ENCODE data around the gene TMEM94. TPM values are rescaled to one million over a fixed set of nuclear protein-coding genes. Genes with fewer than 3 reads are reported as not detected.

The TMEM94 gene

GRCh38 chr17:75548813-75549212, 92.4 kb downstream of the TMEM94 start:
- peak overlapping the region; percentile 80 for H4K91ac ChIP-seq (ENCODE audit: low read depth, low read length, poor library complexity)
- peak overlapping the region; percentile 59 for H3K4ac ChIP-seq (ENCODE audit: low read length)
- H4K8ac ChIP-seq (ENCODE audit: low read depth, low read length) = no peak overlapping the region
- H3K36me3 ChIP-seq (replicated peaks in 1 of 2; ENCODE audit: control insufficient read depth in 2 of 2, insufficient read depth in 2 of 2, low read length in 2 of 2) = no peaks in the 10 kb centered on the region
- H2AFZ ChIP-seq (ENCODE audit: low read length) = no peak overlapping the region
- peak overlapping the region; percentile 99 for H2BK15ac ChIP-seq (ENCODE audit: low read length)
- H3K9ac ChIP-seq (ENCODE audit: low read depth, low read length, poor library complexity) = peak overlapping the region; percentile 80
- no peak overlapping the region for H3K27ac ChIP-seq (replicated peaks; ENCODE audit: low read length)
- peak overlapping the region; percentile 98 for H2AK5ac ChIP-seq (ENCODE audit: low read depth, low read length)
- no peak overlapping the region for H3K4me3 ChIP-seq (ENCODE audit: low read length in 2 of 2)
- H3K18ac ChIP-seq (ENCODE audit: low read length) = peak overlapping the region; percentile 61
- no peak overlapping the region for H2BK120ac ChIP-seq (ENCODE audit: low read depth, low read length)
- no peaks in the 10 kb centered on the region for H3K9me3 ChIP-seq (replicated peaks in 1 of 2; ENCODE audit: control insufficient read depth in 2 of 2, insufficient read depth in 1 of 2, low read depth in 1 of 2, low read length in 2 of 2)
- H2BK5ac ChIP-seq (ENCODE audit: low read length) = no peak overlapping the region
- H3K27me3 ChIP-seq (ENCODE audit: control insufficient read depth in 3 of 3, insufficient read depth in 3 of 3, low read depth in 1 of 3, low read length in 3 of 3) = peaks cover 0 to 44% (median 0%) of the 10 kb centered on the region in 3 experiments
- no peak overlapping the region for H2BK12ac ChIP-seq (ENCODE audit: low read length)
- no peak overlapping the region for H3K23ac ChIP-seq (ENCODE audit: low read depth, low read length, poor library complexity)
- H3K4me2 ChIP-seq (ENCODE audit: insufficient read depth, low read length, poor library complexity, severe bottlenecking) = no peak overlapping the region
- no peak for DNase-seq (ENCODE audit: low spot score)
- no CpG with 5 or more reads among the region's 5 CpGs for WGBS, 2 donors (ENCODE audit: extremely low coverage in 2 of 2, insufficient read length in 2 of 2, insufficient replicate concordance in 1 of 2)
- peaks cover 9 to 24% of the 10 kb centered on the region in 2 donors for H3K4me1 ChIP-seq (ENCODE audit: control insufficient read depth in 2 of 2, insufficient read depth in 1 of 2, low read depth in 1 of 2, low read length in 2 of 2)
- no peaks in the 10 kb centered on the region for H3K79me1 ChIP-seq (ENCODE audit: low read depth, low read length)
- H3K14ac ChIP-seq (ENCODE audit: low read length) = peak overlapping the region; percentile 21

Small RNAs within 50 kb of the gene (small RNA-seq; reads per million reads assigned to genes)
- gene RF00019 (ENCODE audit: insufficient read depth) (not detected), gene RNU6-938P (ENCODE audit: insufficient read depth) (not detected)

Data from neuronal stem cell (in vitro differentiated cells).